GM12865 (cell line): ENCODE results near the gene CD22.

Experiments used
- DNase-seq: peaks from one replicate; pipeline ENCODE4 v3.0.0; 2010; ENCODE audit warnings: low read depth
- H3K4me3 ChIP-seq: 2 replicates; pipeline ENCODE4 v1.5.1; 2011; ENCODE audit warnings: mild to moderate bottlenecking, low read depth, low read length, control low read depth
- CTCF ChIP-seq: IDR thresholded peaks from 2 replicates; pipeline ENCODE4 v1.5.1; 2011; ENCODE audit warnings: low read length, control low read depth, low read depth, inconsistent platforms; ENCODE audit not compliant: insufficient read depth; ENCODE audit errors: missing control alignments

The CD22 gene

GRCh38 chr19:35350591-35350990 lies 21.6 kb downstream of the CD22 start:
- DNase-seq = peak; percentile 5
- no peak overlapping the region for H3K4me3 ChIP-seq
- TF ChIP-seq CTCF = no peak

GRCh38 chr19:35351411-35352176 lies 22.6 kb downstream of the CD22 start:
- H3K4me3 ChIP-seq = no peak overlapping the region

GRCh38 chr19:35352177-35352447 lies 23.1 kb downstream of the CD22 start:
- no peak for TF ChIP-seq CTCF
- peak; percentile 2 for DNase-seq
- H3K4me3 ChIP-seq = no peak overlapping the region

More at GRCh38 chr19:35351411-35352176, 22.6 kb downstream of the CD22 start:
- TF ChIP-seq CTCF = no peak
- no peak for DNase-seq

- peak; percentile 82 for TF ChIP-seq CTCF
- DNase-seq = peak; percentile 88
- no peak overlapping the region for H3K4me3 ChIP-seq
Observed at GRCh38 chr19:35352448-35353304, 23.7 kb downstream of the CD22 start.

GRCh38 chr19:35353635-35354034 lies 24.6 kb downstream of the CD22 start:
- no peak for TF ChIP-seq CTCF
- DNase-seq = no peak
- no peak overlapping the region for H3K4me3 ChIP-seq

- TF ChIP-seq CTCF = no peak
- DNase-seq = no peak
- no peak overlapping the region for H3K4me3 ChIP-seq
Observed at GRCh38 chr19:35354898-35355297, 25.9 kb downstream of the CD22 start.
